ENCODE measurements around the gene DLST. TPM values are rescaled to one million over a fixed set of nuclear protein-coding genes. Genes with fewer than 3 reads are reported as not detected.

Gene DLST
- total and polyA plus RNA-seq, 4 donors: 34.7 to 80.3 (median 72.7) TPM

DNA sequence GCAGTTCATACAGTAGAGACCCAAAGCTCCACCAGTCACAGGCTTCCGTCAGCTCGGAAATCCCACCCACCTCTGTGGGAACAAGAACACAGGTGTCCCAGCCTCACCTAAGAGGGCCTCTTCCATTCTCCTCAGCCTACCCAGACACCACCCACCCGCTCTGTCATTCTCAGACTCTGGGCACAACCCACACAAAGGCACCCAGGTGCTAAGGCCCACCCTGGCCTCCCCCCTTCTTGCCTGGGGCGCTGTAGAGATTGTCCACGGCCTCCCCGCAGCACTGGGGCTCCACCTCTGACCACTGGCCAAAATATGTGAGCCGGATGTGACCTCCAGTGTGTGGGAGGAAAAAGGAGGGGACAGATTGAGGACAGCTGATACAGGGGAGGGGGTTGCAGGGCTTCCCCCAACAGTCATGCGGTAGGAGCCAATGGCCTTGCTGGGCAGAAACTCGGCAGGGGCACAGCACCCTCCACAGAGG lies 27.2 kb downstream of the DLST start:
- DNase-seq (no peak), ATAC-seq (ENCODE audit: low FRiP score) (no peak)
- H3K4me3 ChIP-seq (ENCODE audit: low read length in 2 of 2): no peak overlapping the region
- no peak overlapping the region for H3K27ac ChIP-seq (ENCODE audit: low read depth in 1 of 2, low read length in 2 of 2)
- H3K9me3 ChIP-seq (ENCODE audit: control insufficient read depth, low read length): no peaks in the 10 kb centered on the region
- intact Hi-C loops (cut with DNase I): no loop called here
- no peaks in the 10 kb centered on the region for H3K27me3 ChIP-seq (ENCODE audit: control insufficient read depth in 1 of 2, insufficient read depth in 2 of 2, low read length in 1 of 2)
- H3K4me1 ChIP-seq (ENCODE audit: control insufficient read depth in 1 of 2, insufficient read depth in 2 of 2, low read length in 2 of 2): no peaks in the 10 kb centered on the region
- H3K36me3 ChIP-seq (ENCODE audit: control insufficient read depth in 1 of 2, insufficient read depth in 2 of 2, low read length in 1 of 2): no peaks in the 10 kb centered on the region
- WGBS, 2 donors: 80 to 84% methylated on average over 9 of the region's 9 CpGs

- DNase-seq: no peak
- intact Hi-C loops (cut with DNase I): no loop called here
Observed at GRCh38 chr14:74909501-74909900, 27.8 kb downstream of the DLST start.

DNA sequence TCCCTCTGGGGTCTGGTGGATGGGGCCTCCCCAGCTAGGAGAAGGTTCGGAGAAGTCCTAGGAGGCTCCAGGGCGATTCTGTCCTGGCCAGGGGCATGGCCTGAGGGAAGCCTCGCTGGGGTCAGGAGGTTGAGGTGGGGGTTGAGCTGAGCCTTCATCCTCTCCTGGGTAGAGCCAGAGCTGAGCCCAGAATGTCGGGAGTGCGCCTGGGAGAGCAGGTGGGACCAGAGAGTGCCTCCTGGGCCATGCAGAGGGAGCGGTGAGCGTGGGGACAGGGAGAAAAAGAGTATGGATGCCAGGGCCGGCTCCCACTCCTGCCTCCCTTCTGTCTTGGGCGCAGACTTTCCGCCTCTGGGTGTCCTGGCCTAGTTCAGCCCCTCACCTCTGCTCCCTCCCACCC lies 28.2 kb downstream of the DLST start:
- no peak for DNase-seq
- Histone ChIP-seq H3K4me3 (ENCODE audit: low read length in 2 of 2) (no peak overlapping the region), H3K4me1 (ENCODE audit: control insufficient read depth in 1 of 2, insufficient read depth in 2 of 2, low read length in 2 of 2) (no peaks in the 10 kb centered on the region), H3K27me3 (ENCODE audit: control insufficient read depth in 1 of 2, insufficient read depth in 2 of 2, low read length in 1 of 2) (no peaks in the 10 kb centered on the region), H3K36me3 (ENCODE audit: control insufficient read depth in 1 of 2, insufficient read depth in 2 of 2, low read length in 1 of 2) (no peaks in the 10 kb centered on the region), H3K27ac (ENCODE audit: low read depth in 1 of 2, low read length in 2 of 2) (no peak overlapping the region), H3K9me3 (ENCODE audit: control insufficient read depth, low read length) (no peaks in the 10 kb centered on the region)
- ATAC-seq (ENCODE audit: low FRiP score): no peak
- intact Hi-C loops (cut with DNase I): loop anchor here (5.0 kb wide), 2 partner anchors 37 to 177 kb away; no protein-coding TSS in a partner anchor
- 87 to 92% methylated on average over 9 to 10 of the region's 10 CpGs for WGBS, 2 donors

More at GRCh38 chr14:74909501-74909900, 27.8 kb downstream of the DLST start:
- Histone ChIP-seq H3K36me3 (ENCODE audit: control insufficient read depth in 1 of 2, insufficient read depth in 2 of 2, low read length in 1 of 2) (no peaks in the 10 kb centered on the region), H3K4me3 (ENCODE audit: low read length in 2 of 2) (no peak overlapping the region), H3K4me1 (ENCODE audit: control insufficient read depth in 1 of 2, insufficient read depth in 2 of 2, low read length in 2 of 2) (no peaks in the 10 kb centered on the region), H3K27me3 (ENCODE audit: control insufficient read depth in 1 of 2, insufficient read depth in 2 of 2, low read length in 1 of 2) (no peaks in the 10 kb centered on the region), H3K27ac (ENCODE audit: low read depth in 1 of 2, low read length in 2 of 2) (no peak overlapping the region), H3K9me3 (ENCODE audit: control insufficient read depth, low read length) (no peaks in the 10 kb centered on the region)
- no peak for ATAC-seq (ENCODE audit: low FRiP score)
- WGBS, 2 donors: 93% methylated on average over 14 of the region's 14 CpGs

- Histone ChIP-seq H3K4me3 (ENCODE audit: low read length in 2 of 2) (no peak overlapping the region), H3K36me3 (ENCODE audit: control insufficient read depth in 1 of 2, insufficient read depth in 2 of 2, low read length in 1 of 2) (no peaks in the 10 kb centered on the region), H3K4me1 (ENCODE audit: control insufficient read depth in 1 of 2, insufficient read depth in 2 of 2, low read length in 2 of 2) (no peaks in the 10 kb centered on the region), H3K27me3 (ENCODE audit: control insufficient read depth in 1 of 2, insufficient read depth in 2 of 2, low read length in 1 of 2) (no peaks in the 10 kb centered on the region), H3K27ac (ENCODE audit: low read depth in 1 of 2, low read length in 2 of 2) (no peak overlapping the region), H3K9me3 (ENCODE audit: control insufficient read depth, low read length) (no peaks in the 10 kb centered on the region)
- intact Hi-C loops (cut with DNase I): loop anchor here (5.0 kb wide), 2 partner anchors 37 to 177 kb away; no protein-coding TSS in a partner anchor
- ATAC-seq (ENCODE audit: low FRiP score) (no peak), DNase-seq (no peak)
- WGBS, 2 donors: 75 to 80% methylated on average over 9 to 10 of the region's 10 CpGs
Observed at GRCh38 chr14:74910556-74910955, 28.8 kb downstream of the DLST start.

GRCh38 chr14:74911221-74911620 lies 29.5 kb downstream of the DLST start:
- ATAC-seq (ENCODE audit: low FRiP score) (no peak), DNase-seq (no peak)
- intact Hi-C loops (cut with DNase I): loop anchor here (5.0 kb wide), 2 partner anchors 36 to 176 kb away; no protein-coding TSS in a partner anchor
- no peak overlapping the region for H3K4me3 ChIP-seq (ENCODE audit: low read length in 2 of 2)
- no peaks in the 10 kb centered on the region for H3K4me1 ChIP-seq (ENCODE audit: control insufficient read depth in 1 of 2, insufficient read depth in 2 of 2, low read length in 2 of 2)
- no peaks in the 10 kb centered on the region for H3K27me3 ChIP-seq (ENCODE audit: control insufficient read depth in 1 of 2, insufficient read depth in 2 of 2, low read length in 1 of 2)
- no peaks in the 10 kb centered on the region for H3K9me3 ChIP-seq (ENCODE audit: control insufficient read depth, low read length)
- WGBS, 2 donors: 95 to 97% methylated on average over 6 of the region's 6 CpGs
- H3K27ac ChIP-seq (ENCODE audit: low read depth in 1 of 2, low read length in 2 of 2): no peak overlapping the region
- no peaks in the 10 kb centered on the region for H3K36me3 ChIP-seq (ENCODE audit: control insufficient read depth in 1 of 2, insufficient read depth in 2 of 2, low read length in 1 of 2)

DNA sequence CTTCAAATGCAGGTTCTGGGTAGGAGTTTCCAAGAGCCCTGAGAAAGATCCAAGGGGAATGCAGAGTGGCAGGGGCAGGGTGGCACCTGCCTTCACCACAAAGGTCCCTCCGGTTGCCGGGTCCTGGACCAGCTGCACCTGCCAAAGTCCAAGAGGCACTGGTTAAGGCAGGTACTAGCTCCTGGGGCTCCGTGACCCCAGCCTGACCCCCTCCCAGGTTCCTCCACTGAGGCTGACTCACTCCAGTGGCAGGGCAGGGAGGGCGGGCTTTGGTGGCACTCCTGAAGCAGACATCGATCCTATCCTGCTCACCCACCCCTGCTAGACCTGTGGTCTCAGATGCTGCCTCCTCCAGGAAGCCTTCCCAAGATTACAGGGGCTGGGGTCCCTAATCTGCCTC lies 30.0 kb downstream of the DLST start:
- H3K27ac ChIP-seq (ENCODE audit: low read depth in 1 of 2, low read length in 2 of 2): no peak overlapping the region
- DNase-seq (no peak), ATAC-seq (ENCODE audit: low FRiP score) (no peak)
- no peaks in the 10 kb centered on the region for H3K4me1 ChIP-seq (ENCODE audit: control insufficient read depth in 1 of 2, insufficient read depth in 2 of 2, low read length in 2 of 2)
- no peak overlapping the region for H3K4me3 ChIP-seq (ENCODE audit: low read length in 2 of 2)
- intact Hi-C loops (cut with DNase I): loop anchor here (5.0 kb wide), 2 partner anchors 36 to 176 kb away; no protein-coding TSS in a partner anchor
- H3K27me3 ChIP-seq (ENCODE audit: control insufficient read depth in 1 of 2, insufficient read depth in 2 of 2, low read length in 1 of 2): no peaks in the 10 kb centered on the region
- 88 to 89% methylated on average over 5 of the region's 5 CpGs for WGBS, 2 donors
- no peaks in the 10 kb centered on the region for H3K36me3 ChIP-seq (ENCODE audit: control insufficient read depth in 1 of 2, insufficient read depth in 2 of 2, low read length in 1 of 2)
- H3K9me3 ChIP-seq (ENCODE audit: control insufficient read depth, low read length): no peaks in the 10 kb centered on the region

DNA sequence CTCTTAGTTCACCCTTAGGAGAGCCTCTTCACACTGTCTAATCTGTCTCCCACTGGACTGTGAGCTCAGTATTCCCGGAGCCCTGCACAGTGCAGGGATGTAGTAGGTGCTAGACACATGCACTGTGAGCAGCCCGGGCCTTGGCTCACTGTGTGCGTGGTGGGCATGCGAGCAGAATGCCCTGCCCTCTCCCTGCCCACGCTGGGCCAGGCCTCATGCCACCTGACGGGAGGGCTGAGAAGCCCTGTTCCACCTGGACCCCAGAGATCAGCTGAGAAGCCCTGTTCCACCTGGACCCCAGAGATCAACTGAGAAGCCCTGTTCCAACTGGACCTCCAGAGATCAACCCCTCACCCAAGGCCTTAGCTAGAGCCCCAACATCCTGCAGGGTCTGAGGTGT lies 30.4 kb downstream of the DLST start:
- 88 to 90% methylated on average over 6 of the region's 6 CpGs for WGBS, 2 donors
- Histone ChIP-seq H3K4me3 (ENCODE audit: low read length in 2 of 2) (no peak overlapping the region), H3K4me1 (ENCODE audit: control insufficient read depth in 1 of 2, insufficient read depth in 2 of 2, low read length in 2 of 2) (no peaks in the 10 kb centered on the region), H3K27ac (ENCODE audit: low read depth in 1 of 2, low read length in 2 of 2) (no peak overlapping the region), H3K9me3 (ENCODE audit: control insufficient read depth, low read length) (no peaks in the 10 kb centered on the region), H3K36me3 (ENCODE audit: control insufficient read depth in 1 of 2, insufficient read depth in 2 of 2, low read length in 1 of 2) (no peaks in the 10 kb centered on the region), H3K27me3 (ENCODE audit: control insufficient read depth in 1 of 2, insufficient read depth in 2 of 2, low read length in 1 of 2) (no peaks in the 10 kb centered on the region)
- intact Hi-C loops (cut with DNase I): loop anchor here (5.0 kb wide), 2 partner anchors 35 to 175 kb away; no protein-coding TSS in a partner anchor
- ATAC-seq (ENCODE audit: low FRiP score) (no peak), DNase-seq (no peak)

GRCh38 chr14:74912801-74913200 lies 31.1 kb downstream of the DLST start:
- Histone ChIP-seq H3K27ac (ENCODE audit: low read depth in 1 of 2, low read length in 2 of 2) (no peak overlapping the region), H3K9me3 (ENCODE audit: control insufficient read depth, low read length) (no peaks in the 10 kb centered on the region), H3K36me3 (ENCODE audit: control insufficient read depth in 1 of 2, insufficient read depth in 2 of 2, low read length in 1 of 2) (no peaks in the 10 kb centered on the region), H3K4me1 (ENCODE audit: control insufficient read depth in 1 of 2, insufficient read depth in 2 of 2, low read length in 2 of 2) (no peaks in the 10 kb centered on the region), H3K4me3 (ENCODE audit: low read length in 2 of 2) (no peak overlapping the region), H3K27me3 (ENCODE audit: control insufficient read depth in 1 of 2, insufficient read depth in 2 of 2, low read length in 1 of 2) (no peaks in the 10 kb centered on the region)
- no peak for DNase-seq
- WGBS, 2 donors: 88 to 93% methylated on average over 10 of the region's 10 CpGs
- ATAC-seq (ENCODE audit: low FRiP score): no peak
- intact Hi-C loops (cut with DNase I): loop anchor here (5.0 kb wide), 2 partner anchors 34 to 174 kb away; no protein-coding TSS in a partner anchor

DNA sequence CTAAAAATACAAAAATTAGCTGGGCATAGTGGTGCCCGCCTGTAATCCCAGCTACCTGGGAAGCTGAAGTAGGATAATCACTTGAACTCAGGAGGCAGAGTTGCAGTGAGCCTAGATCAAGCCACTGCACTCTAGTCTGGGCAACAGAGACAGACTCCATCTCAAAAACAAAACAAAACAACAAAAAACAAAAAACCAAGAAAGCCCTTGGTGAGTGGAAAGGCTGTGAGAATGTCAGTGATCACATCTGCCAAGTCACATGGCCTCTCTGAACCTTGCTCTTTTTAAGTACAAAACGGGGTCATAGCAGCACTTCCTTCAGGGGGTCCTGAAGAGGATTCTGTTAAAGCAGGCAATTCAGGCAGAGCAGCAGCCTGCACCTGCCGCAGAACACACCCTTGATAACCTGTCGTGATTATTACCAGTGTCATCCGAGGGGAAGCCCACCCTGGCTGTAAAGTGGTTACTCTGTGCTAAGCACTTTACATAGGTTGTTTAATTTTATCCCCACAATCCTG lies 31.7 kb downstream of the DLST start:
- DNase-seq (no peak), ATAC-seq (ENCODE audit: low FRiP score) (no peak)
- Histone ChIP-seq H3K27ac (ENCODE audit: low read depth in 1 of 2, low read length in 2 of 2) (no peak overlapping the region), H3K36me3 (ENCODE audit: control insufficient read depth in 1 of 2, insufficient read depth in 2 of 2, low read length in 1 of 2) (no peaks in the 10 kb centered on the region), H3K4me3 (ENCODE audit: low read length in 2 of 2) (no peak overlapping the region), H3K9me3 (ENCODE audit: control insufficient read depth, low read length) (no peaks in the 10 kb centered on the region), H3K27me3 (ENCODE audit: control insufficient read depth in 1 of 2, insufficient read depth in 2 of 2, low read length in 1 of 2) (no peaks in the 10 kb centered on the region), H3K4me1 (ENCODE audit: control insufficient read depth in 1 of 2, insufficient read depth in 2 of 2, low read length in 2 of 2) (no peaks in the 10 kb centered on the region)
- intact Hi-C loops (cut with DNase I): loop anchor here (5.0 kb wide), 2 partner anchors 34 to 174 kb away; no protein-coding TSS in a partner anchor
- WGBS, 2 donors: 77 to 79% methylated on average over 5 of the region's 5 CpGs

Measured in aorta (tissue), 5 donors.